K562 (cell line): Measurements from ENCODE around the gene RDH16. TPM values are rescaled to one million over a fixed set of nuclear protein-coding genes. Genes with fewer than 3 reads are reported as not detected.

ENCODE experiments used
- ATF6 ChIP-seq: sonication (generic); formaldehyde crosslinking; IDR thresholded peaks from 2 replicates; pipeline ENCODE4 v1.4.0; 2020; ENCODE audit warnings: mild to moderate bottlenecking, missing genetic modification reagents
- IRF9 ChIP-seq: fragments of 450-650 bp; IDR thresholded peaks from 2 replicates; pipeline ENCODE4 v1.6.1; 2016; ENCODE audit warnings: missing biosample characterization, missing genetic modification characterization
- JUNB ChIP-seq: fragments of 450-650 bp; formaldehyde crosslinking; conservative IDR thresholded peaks from 2 replicates; pipeline ENCODE4 v1.4.0; 2020; ENCODE audit warnings: mild to moderate bottlenecking
- MAFG ChIP-seq: fragments of 450-650 bp; conservative IDR thresholded peaks from 2 replicates; pipeline ENCODE4 v1.6.1; 2016; ENCODE audit warnings: missing genetic modification characterization, missing compliant biosample characterization
- MBD1 ChIP-seq: fragments of 250-450 bp; sonication (Bioruptor Pico); IDR thresholded peaks from 2 replicates; pipeline ENCODE4 v1.8.0; 2022; ENCODE audit warnings: inconsistent platforms
- MTF1 ChIP-seq: fragments of 250-450 bp; sonication (Bioruptor Pico); IDR thresholded peaks from 2 replicates; pipeline ENCODE4 v1.9.0; 2021; ENCODE audit warnings: moderate library complexity, mild to moderate bottlenecking, inconsistent platforms, borderline replicate concordance
- NBN ChIP-seq: fragments of 450-650 bp; IDR thresholded peaks from 2 replicates; pipeline ENCODE4 v1.6.1; 2016; ENCODE audit warnings: low read depth, mild to moderate bottlenecking
- SUPT5H ChIP-seq: fragments of 450-650 bp; IDR thresholded peaks from 2 replicates; pipeline ENCODE4 v1.6.1; 2016
- TRIM24 ChIP-seq, 2 experiments: fragments of 450-650 bp; IDR thresholded peaks; 2 replicates each; pipeline ENCODE4 v1.6.1; 2016
- ZNF41 ChIP-seq: fragments of 250-450 bp; sonication (Bioruptor Pico); conservative IDR thresholded peaks from 2 replicates; pipeline ENCODE4 v1.4.0; 2020; ENCODE audit warnings: mild to moderate bottlenecking
- ZNF740 ChIP-seq, 3 experiments: fragments of 200-800 bp in 1 of 3; sonication (Bioruptor generic) in 1 of 3; sonication (generic) in 1 of 3; formaldehyde crosslinking in 1 of 3; IDR thresholded peaks; 2 replicates each; pipeline versions ENCODE4 v1.6.1 to v1.8.0; 2016 to 2022; ENCODE audit warnings: mild to moderate bottlenecking in 2 of 3, missing compliant biosample characterization in 2 of 3, missing genetic modification characterization in 2 of 3, missing genetic modification reagents in 1 of 3
- ZNF77 ChIP-seq: fragments of 250-450 bp; sonication (Bioruptor Pico); IDR thresholded peaks from 2 replicates; pipeline ENCODE4 v1.5.0; 2020
- polyA plus RNA-seq, 8 experiments: library from polyadenylated mRNA; depleted of rRNA in 4 of 8; stranded (reverse) in 5 of 8; unstranded in 3 of 8; fragments of >200 nt; fragmentation: Nextera tagmentation in 2 of 8; fragmentation: Illumina TruSeq in 1 of 8; extraction: Ambion mirVana in 2 of 8; extraction: Trizol in 1 of 8; gene quantifications; 2 replicates each; pipeline versions ENCODE4 v1.2.1 to v1.2.3, GENCODE V29; 2011 to 2014; ENCODE audit warnings: inconsistent platforms in 1 of 8, missing spikeins in 1 of 8
- total RNA-seq, 7 experiments: library from RNA; depleted of rRNA in 6 of 7; stranded (reverse); fragments of >200 nt in 6 of 7; fragmentation: Illumina TruSeq in 2 of 7; extraction: Trizol in 2 of 7; gene quantifications; 2 replicates each; pipeline versions ENCODE4 v1.2.1 to v1.2.3, GENCODE V29; 2011 to 2021; ENCODE audit warnings: low replicate concordance in 1 of 7
- TF ChIP-seq, protein P1 (sequence below): fragments of 150-350 bp; conservative IDR thresholded peaks from 2 replicates; pipeline ENCODE4 v1.6.1; 2014; ENCODE audit warnings: low read length
- TF ChIP-seq, protein P2 (sequence below), 2 experiments: fragments of 450-650 bp in 1 of 2; sonication (generic) in 1 of 2; formaldehyde crosslinking; conservative IDR thresholded peaks; 2 replicates each; pipeline versions ENCODE4 v1.4.0 to v1.8.1; 2020 to 2022; ENCODE audit warnings: mild to moderate bottlenecking in 1 of 2, missing genetic modification reagents in 1 of 2
- TF ChIP-seq, protein P3 (sequence below): fragments of 450-650 bp; IDR thresholded peaks from 2 replicates; pipeline ENCODE4 v1.7.0; 2016; ENCODE audit warnings: borderline replicate concordance

The RDH16 gene
- total and polyA plus RNA-seq, 9 of the 15 experiments (the other 6 are each of a cell fraction or from before 2014, with no cell fraction given), result 0.11 to 0.52 (median 0.22) TPM; not detected in 1

DNA sequence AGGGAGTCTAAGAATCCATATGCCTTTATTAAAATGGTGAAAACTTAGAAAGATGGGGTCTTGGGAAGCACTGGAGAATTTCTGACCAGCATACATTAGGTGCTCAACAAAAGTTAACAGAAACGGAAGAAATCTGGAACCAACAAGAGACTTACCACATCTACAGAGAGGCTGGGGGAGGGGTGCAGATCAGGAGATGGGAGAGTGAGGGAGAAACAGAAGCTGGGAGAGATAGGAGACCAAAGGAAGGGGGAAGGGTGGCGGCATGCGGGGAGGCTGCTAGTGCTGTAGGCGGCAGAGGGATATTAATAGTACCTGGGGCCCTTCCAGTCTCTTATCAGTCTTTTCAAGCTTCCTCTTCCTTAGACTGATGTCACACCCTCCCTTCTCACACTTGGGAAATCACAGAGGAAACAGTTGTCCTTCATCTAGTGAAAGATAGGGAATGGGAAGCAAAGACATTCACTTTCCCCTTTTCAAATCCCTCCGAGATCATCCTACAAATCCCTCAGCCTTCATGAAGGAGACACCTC is 30.9 kb upstream of the RDH16 start (continued):
- TF ChIP-seq, protein P1, sequence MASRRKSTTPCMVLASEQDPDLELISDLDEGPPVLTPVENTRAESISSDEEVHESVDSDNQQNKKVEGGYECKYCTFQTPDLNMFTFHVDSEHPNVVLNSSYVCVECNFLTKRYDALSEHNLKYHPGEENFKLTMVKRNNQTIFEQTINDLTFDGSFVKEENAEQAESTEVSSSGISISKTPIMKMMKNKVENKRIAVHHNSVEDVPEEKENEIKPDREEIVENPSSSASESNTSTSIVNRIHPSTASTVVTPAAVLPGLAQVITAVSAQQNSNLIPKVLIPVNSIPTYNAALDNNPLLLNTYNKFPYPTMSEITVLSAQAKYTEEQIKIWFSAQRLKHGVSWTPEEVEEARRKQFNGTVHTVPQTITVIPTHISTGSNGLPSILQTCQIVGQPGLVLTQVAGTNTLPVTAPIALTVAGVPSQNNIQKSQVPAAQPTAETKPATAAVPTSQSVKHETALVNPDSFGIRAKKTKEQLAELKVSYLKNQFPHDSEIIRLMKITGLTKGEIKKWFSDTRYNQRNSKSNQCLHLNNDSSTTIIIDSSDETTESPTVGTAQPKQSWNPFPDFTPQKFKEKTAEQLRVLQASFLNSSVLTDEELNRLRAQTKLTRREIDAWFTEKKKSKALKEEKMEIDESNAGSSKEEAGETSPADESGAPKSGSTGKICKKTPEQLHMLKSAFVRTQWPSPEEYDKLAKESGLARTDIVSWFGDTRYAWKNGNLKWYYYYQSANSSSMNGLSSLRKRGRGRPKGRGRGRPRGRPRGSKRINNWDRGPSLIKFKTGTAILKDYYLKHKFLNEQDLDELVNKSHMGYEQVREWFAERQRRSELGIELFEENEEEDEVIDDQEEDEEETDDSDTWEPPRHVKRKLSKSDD, result no peak
- TF ChIP-seq, protein P2, sequence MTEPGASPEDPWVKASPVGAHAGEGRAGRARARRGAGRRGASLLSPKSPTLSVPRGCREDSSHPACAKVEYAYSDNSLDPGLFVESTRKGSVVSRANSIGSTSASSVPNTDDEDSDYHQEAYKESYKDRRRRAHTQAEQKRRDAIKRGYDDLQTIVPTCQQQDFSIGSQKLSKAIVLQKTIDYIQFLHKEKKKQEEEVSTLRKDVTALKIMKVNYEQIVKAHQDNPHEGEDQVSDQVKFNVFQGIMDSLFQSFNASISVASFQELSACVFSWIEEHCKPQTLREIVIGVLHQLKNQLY (CRISPR knock-in tag; conservative IDR thresholded peaks at IDR 0.05), result no peak
- TF ChIP-seq ZNF77, result no peak
- 0 out of 2 replicates have a peak, but pooled peaks have one; percentile 4 for TF ChIP-seq MAFG (tag)
- TF ChIP-seq JUNB (CRISPR knock-in tag), result no peak
- TF ChIP-seq IRF9 (tag), result no peak
- no peak for TF ChIP-seq ATF6 (CRISPR knock-in tag)
- no peak for TF ChIP-seq SUPT5H
- TF ChIP-seq TRIM24 (IDR thresholded peaks at IDR 0.05), result peak; percentile 98 to 99
- TF ChIP-seq MBD1, result no peak
- no peak for TF ChIP-seq ZNF740 (CRISPR knock-in tag; IDR thresholded peaks at IDR 0.05)
- no peak for TF ChIP-seq ZNF740 (tag; IDR thresholded peaks at IDR 0.05)
- TF ChIP-seq, protein P3, sequence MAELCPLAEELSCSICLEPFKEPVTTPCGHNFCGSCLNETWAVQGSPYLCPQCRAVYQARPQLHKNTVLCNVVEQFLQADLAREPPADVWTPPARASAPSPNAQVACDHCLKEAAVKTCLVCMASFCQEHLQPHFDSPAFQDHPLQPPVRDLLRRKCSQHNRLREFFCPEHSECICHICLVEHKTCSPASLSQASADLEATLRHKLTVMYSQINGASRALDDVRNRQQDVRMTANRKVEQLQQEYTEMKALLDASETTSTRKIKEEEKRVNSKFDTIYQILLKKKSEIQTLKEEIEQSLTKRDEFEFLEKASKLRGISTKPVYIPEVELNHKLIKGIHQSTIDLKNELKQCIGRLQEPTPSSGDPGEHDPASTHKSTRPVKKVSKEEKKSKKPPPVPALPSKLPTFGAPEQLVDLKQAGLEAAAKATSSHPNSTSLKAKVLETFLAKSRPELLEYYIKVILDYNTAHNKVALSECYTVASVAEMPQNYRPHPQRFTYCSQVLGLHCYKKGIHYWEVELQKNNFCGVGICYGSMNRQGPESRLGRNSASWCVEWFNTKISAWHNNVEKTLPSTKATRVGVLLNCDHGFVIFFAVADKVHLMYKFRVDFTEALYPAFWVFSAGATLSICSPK, result no peak
- peak; percentile 99 for TF ChIP-seq NBN
- no peak for TF ChIP-seq MTF1 (CRISPR knock-in tag)
- TF ChIP-seq ZNF41 (CRISPR knock-in tag), result no peak
